Cortex of kidney (tissue), 1 donor: ENCODE data around the gene KXD1.
"Not testable (repeated sequence)": the region's sequence is repeated elsewhere in the genome, so short reads cannot be mapped to it uniquely, and the experiment has no call there.

ENCODE experiments used
- DNase-seq: peaks from one replicate; lab custom pipeline; 2025; lab: John Stamatoyannopoulos, UW

Gene KXD1

GRCh38 chr19:18557411-18558201 is at the start of gene KXD1:
TSS of gene KXD1 (plus strand) at chr19:18557870. CDS start at chr19:18562057, 4,187 bp downstream.
- no peak for DNase-seq

DNA sequence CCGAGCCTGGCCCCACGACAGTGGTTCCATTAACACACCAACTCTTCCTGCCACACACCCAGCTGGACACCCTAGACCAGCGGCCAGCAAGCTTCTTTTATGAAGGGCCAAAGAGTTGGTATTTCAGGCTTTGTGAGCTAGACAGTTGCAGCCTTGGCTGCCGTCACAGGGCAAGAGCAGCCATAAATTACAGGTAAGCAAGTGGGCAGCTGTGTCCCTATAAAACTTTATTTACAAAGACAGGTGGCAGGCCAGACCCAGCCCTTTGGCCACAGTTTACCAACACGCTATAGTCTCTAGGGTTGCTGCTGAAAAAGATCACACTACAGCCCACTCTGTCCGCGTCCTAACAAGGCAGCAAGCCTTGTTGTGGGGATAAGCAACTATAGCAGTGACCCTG is 49.1 kb upstream of the KXD1 start:
- DNase-seq, result no peak

- no peak for DNase-seq
These were observed 47.5 kb upstream of the KXD1 start for GRCh38 chr19:18510216-18510615.

GRCh38 chr19:18513868-18514267 is 43.8 kb upstream of the KXD1 start:
- DNase-seq, result no peak

- no peak for DNase-seq
These were observed 42.6 kb upstream of the KXD1 start for GRCh38 chr19:18514800-18515682.

GRCh38 chr19:18515959-18516358 is 41.7 kb upstream of the KXD1 start:
- DNase-seq, result no peak

DNA sequence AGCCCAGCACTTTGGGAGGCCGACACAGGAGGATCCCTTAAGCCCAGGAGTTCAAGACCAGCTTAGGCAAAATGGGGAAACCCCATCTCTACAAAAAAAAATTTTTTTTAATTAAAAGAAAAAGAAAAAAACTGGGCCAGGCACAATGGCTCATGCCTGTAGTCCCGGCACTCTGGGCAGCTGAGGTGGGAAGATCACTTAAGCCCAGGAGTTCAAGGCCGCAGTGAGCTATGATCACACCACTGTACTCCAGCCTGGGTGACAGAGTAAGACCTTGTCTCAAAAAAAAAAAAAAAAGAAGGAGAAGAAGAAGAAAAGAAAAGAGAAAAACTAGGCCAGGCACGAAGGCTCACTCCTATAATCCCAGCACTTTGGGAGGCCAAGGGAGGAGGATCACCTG is 40.1 kb upstream of the KXD1 start:
- DNase-seq, result no peak

DNA sequence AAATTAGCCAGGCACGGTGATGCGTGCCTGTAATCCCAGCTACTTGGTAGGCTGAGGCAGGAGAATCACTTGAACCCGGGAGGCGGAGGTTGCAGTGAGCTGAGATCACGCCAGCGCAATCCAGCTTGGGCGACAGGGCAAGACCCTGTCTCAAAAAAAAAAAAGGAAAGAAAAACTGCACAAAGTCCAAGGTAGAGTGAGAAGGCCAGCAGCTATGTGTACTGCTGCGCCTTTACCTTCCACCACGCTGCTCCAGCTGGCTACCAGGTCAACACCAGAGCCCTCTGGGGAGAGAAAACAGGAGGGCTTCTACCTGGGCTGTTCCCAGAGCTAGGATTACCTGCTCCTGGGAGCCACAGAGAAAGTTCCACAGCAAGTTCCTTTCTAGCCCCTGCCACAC is 39.0 kb upstream of the KXD1 start:
- DNase-seq, result no peak

- DNase-seq, result no peak
These were observed 37.5 kb upstream of the KXD1 start for GRCh38 chr19:18519962-18520847.

GRCh38 chr19:18520848-18521691 is 36.6 kb upstream of the KXD1 start:
- no peak for DNase-seq

DNA sequence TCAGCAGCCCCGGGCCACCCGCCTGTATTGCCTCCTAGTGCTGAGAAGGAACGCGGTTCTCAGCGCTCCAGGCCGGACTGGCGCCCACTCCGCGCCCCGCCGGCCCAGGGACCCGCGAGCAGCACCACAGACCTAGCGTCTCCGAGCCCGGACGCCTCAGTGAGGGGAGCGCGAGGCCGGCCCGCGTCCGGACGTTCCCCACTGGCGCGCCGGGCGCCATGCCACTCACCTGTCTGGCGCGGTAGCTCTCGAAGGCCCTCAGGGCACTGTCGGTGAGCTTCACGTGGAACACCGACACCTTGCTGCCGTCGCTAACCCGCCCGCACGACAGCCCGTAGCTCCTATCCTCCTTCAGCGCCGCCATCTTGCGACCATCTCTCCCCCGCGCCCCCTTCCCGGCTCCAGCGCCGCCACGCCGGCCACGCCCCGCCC is 36.0 kb upstream of the KXD1 start, which contains the start of gene ELL:
ELL (minus strand) TSS at position 379 of the 432 bp plus-strand sequence; CDS start at position 364, 15 bp downstream.
- no peak for DNase-seq

DNA sequence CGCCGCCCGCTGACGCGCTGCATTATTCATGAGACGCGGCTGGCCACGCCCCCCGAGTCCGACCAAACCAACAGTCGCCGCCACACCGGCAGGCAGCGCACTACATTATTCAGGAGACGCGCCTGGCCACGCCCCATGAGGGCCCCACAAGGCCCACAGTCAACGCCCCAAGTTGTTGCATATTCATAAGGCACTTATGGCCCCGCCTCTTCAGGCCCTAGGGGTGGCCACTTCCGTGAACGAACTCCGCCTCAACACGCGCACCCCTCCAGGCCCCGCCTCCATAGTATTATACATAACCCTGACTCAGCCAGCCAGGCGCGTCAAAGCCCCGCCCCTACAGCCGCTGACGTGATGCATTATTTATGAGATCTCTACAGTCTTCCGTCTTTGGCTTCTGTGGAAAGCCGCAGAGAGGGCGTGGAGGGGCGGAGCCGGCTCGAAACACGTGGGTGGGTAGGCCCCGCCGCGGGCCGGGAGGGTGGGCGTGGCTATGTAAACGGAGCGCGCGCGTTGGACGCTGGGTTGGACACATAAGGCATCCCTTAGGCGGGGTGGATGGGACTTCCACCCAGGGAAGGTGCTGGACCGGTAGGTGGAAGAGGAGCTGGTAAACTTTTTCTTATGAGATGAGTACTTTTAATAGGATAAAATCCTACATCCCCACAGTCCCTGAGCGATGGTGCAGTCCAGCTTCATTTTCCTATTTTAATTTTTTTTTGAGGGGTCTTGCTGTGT is 35.4 kb upstream of the KXD1 start:
- DNase-seq, result peak; percentile 90

GRCh38 chr19:18522862-18523440 is 34.7 kb upstream of the KXD1 start:
- DNase-seq, result not testable (repeated sequence)

GRCh38 chr19:18523841-18524240 is 33.8 kb upstream of the KXD1 start:
- no peak for DNase-seq

- no peak for DNase-seq
These were observed 31.4 kb upstream of the KXD1 start for GRCh38 chr19:18526316-18526715.

DNA sequence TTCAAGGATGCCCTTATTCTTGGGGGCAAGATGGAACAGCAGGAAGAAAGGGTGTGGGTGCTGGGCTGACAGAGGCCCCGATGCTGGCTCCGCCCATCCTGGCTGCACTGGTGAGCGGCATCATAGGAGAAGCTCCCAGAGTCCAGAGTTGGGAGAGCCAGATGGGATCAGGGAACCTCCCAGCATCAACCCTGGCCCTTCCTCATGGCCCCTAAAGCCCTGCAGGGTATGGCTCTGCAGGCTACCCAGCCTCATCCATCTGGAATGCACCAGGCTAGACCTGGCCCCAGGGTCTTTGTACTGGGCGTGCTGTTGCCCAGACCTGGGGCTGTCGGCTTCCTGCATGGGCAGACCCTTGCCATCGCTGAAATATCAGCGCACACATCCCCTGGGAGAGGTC is 27.9 kb upstream of the KXD1 start:
- no peak for DNase-seq

DNA sequence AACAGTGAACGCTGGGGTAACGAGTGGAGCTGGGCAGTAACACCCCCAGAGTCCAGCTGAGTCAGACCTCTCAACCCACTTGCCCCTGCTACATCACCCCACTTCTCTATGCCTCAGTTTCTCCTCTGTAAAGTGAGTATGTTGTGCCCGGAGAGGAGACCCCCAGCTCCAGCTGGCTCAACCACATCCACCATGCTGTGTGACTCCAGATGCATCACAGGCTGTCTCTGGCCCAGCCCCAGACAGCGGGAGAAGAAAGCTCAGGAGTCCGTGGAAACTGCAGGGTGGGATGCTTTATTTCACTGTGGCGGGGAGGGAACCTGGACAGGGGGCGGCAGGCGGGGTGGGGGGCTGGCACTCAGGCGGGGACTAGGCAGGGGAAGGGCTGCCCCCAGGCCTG is 26.2 kb upstream of the KXD1 start:
- no peak for DNase-seq

DNA sequence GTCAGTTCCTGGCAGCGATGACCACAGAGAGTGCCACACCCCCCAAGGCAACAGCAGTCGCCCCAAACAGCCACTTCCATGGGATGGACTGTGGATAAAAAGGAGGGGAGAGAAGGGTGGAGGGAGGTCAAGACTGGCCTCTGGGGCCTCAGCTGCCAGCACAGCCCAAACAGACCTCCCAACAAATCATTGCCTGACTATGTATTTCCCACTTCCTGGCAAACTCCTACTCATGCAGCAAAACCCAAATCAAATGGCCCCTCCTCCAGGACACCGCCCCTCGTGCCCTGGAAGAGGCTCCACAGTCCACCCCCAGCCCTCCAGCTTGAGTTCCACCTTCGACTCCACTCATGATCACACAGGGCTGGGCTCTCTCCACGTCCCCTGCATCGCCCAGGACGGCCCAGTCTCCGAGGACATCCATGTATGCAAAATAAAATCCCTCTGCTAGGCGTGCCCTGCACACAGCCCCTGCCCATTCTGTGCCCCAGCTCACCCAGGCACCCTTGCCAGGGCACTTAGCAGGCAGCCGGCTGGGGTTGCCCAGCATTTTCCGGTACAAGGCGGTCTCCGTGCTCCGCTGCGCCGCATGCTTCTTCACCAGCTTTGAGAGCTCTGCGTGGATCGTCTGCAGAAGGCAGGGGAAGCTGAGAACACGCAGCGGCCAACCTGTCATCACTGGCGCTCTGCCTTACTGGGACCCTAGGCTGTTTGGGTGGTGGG is 25.3 kb upstream of the KXD1 start:
- DNase-seq, result no peak

GRCh38 chr19:18533058-18533457 is 24.6 kb upstream of the KXD1 start:
- no peak for DNase-seq
